ENCODE data around the gene KRTAP10-3. TPM values are rescaled to one million over a fixed set of nuclear protein-coding genes. Genes with fewer than 3 reads are reported as not detected.

Gene KRTAP10-3
- total RNA-seq: not detected

GRCh38 chr21:44558695-44559094 lies at the start of gene KRTAP10-3:
Gene KRTAP10-3, minus strand, starts transcription at chr21:44558795. Its CDS starts 80 bp downstream, at chr21:44558715.
- DNase-seq: no peak
- no peaks in the 10 kb centered on the region for H3K4me1 ChIP-seq
- H3K4me3 ChIP-seq: no peak within 1 kb of the TSS
- 69 to 77% methylated on average over 5 of the region's 5 CpGs for whole genome bisulfite sequencing, 2 donors
- H3K27ac ChIP-seq: no peak within 1 kb of the TSS
- H3K27me3 ChIP-seq: peaks cover 0 to 43% (median 0%) of the 10 kb centered on the region in 4 donors
- intact Hi-C loops (cut with DNase I): no loop called here
- TF ChIP-seq CTCF (IDR thresholded peaks at IDR 0.05) (no peak), POLR2A (IDR thresholded peaks at IDR 0.05) (no peak)
- no peaks in the 10 kb centered on the region for H3K9me3 ChIP-seq
- H3K36me3 ChIP-seq: no peaks in the 10 kb centered on the region

- Histone ChIP-seq H3K27ac (no peak overlapping the region), H3K4me1 (no peaks in the 10 kb centered on the region), H3K9me3 (peaks cover 0 to 21% (median 0%) of the 10 kb centered on the region in 3 donors), H3K4me3 (no peak overlapping the region), H3K36me3 (no peaks in the 10 kb centered on the region), H3K27me3 (peaks cover 0 to 47% (median 0%) of the 10 kb centered on the region in 4 donors)
- intact Hi-C loops (cut with DNase I): no loop called here
- WGBS, 2 donors: 72 to 73% methylated on average over 4 of the region's 4 CpGs
- TF ChIP-seq POLR2A (IDR thresholded peaks at IDR 0.05): no peak
- DNase-seq: no peak
These were observed 47.9 kb upstream of the KRTAP10-3 start for GRCh38 chr21:44606495-44606894.

GRCh38 chr21:44603911-44604310 lies 45.3 kb upstream of the KRTAP10-3 start:
- Histone ChIP-seq H3K4me3 (no peak overlapping the region), H3K36me3 (no peaks in the 10 kb centered on the region), H3K4me1 (no peaks in the 10 kb centered on the region), H3K9me3 (no peaks in the 10 kb centered on the region), H3K27me3 (peaks cover 0 to 63% (median 0%) of the 10 kb centered on the region in 4 donors), H3K27ac (no peak overlapping the region)
- TF ChIP-seq POLR2A (IDR thresholded peaks at IDR 0.05) (no peak), CTCF (IDR thresholded peaks at IDR 0.05) (no peak)
- no peak for DNase-seq
- WGBS, 2 donors: 73 to 81% methylated on average over 6 to 7 of the region's 8 CpGs
- intact Hi-C loops (cut with DNase I): no loop called here

GRCh38 chr21:44603109-44603875 lies 44.7 kb upstream of the KRTAP10-3 start:
- TF ChIP-seq CTCF (IDR thresholded peaks at IDR 0.05) (no peak), POLR2A (IDR thresholded peaks at IDR 0.05) (no peak)
- no peak for DNase-seq
- Histone ChIP-seq H3K4me3 (no peak overlapping the region), H3K9me3 (no peaks in the 10 kb centered on the region), H3K27ac (no peak overlapping the region), H3K4me1 (no peaks in the 10 kb centered on the region), H3K36me3 (no peaks in the 10 kb centered on the region), H3K27me3 (peaks cover 0 to 68% (median 0%) of the 10 kb centered on the region in 4 donors)
- intact Hi-C loops (cut with DNase I): no loop called here
- WGBS, 2 donors: 20 to 38% methylated on average over 4 to 9 of the region's 17 CpGs

- H3K36me3 ChIP-seq: no peaks in the 10 kb centered on the region
- no peaks in the 10 kb centered on the region for H3K9me3 ChIP-seq
- DNase-seq: no peak
- no peak overlapping the region for H3K4me3 ChIP-seq
- no CpG with 5 or more reads among the region's 21 CpGs for whole genome bisulfite sequencing, 2 donors
- no peaks in the 10 kb centered on the region for H3K4me1 ChIP-seq
- intact Hi-C loops (cut with DNase I): no loop called here
- no peak for TF ChIP-seq POLR2A (IDR thresholded peaks at IDR 0.05)
- no peak for TF ChIP-seq CTCF (IDR thresholded peaks at IDR 0.05)
- H3K27ac ChIP-seq: no peak overlapping the region
- peaks cover 0 to 71% (median 0%) of the 10 kb centered on the region in 4 donors for H3K27me3 ChIP-seq
These were observed 43.9 kb upstream of the KRTAP10-3 start for GRCh38 chr21:44602463-44602850.
